CD4-positive, alpha-beta T cell treated with Interleukin-6 at 100 ng/mL for 8 hours (primary cell): ENCODE measurements around the gene SNRK.

Experiments used
- DNase-seq: peaks from one replicate; pipeline ENCODE4 v3.0.0-alpha.2; 2020; ENCODE audit warnings: mixed read lengths, low spot score

SNRK gene

GRCh38 chr3:43307649-43308048 lies 21.3 kb downstream of the SNRK start:
- no peak for DNase-seq

GRCh38 chr3:43309372-43310305 lies 23.3 kb downstream of the SNRK start:
- DNase-seq = no peak

- DNase-seq = no peak
These were observed 30.6 kb downstream of the SNRK start for GRCh38 chr3:43316783-43317460.

- no peak for DNase-seq
These were observed 31.3 kb downstream of the SNRK start for GRCh38 chr3:43317461-43318316.

- no peak for DNase-seq
These were observed 33.0 kb downstream of the SNRK start for GRCh38 chr3:43319376-43319775.

- no peak for DNase-seq
These were observed 33.5 kb downstream of the SNRK start for GRCh38 chr3:43319794-43320193.

- no peak for DNase-seq
These were observed 33.9 kb downstream of the SNRK start for GRCh38 chr3:43320288-43320687.

GRCh38 chr3:43323541-43323940 lies 37.2 kb downstream of the SNRK start:
- DNase-seq = no peak

- DNase-seq = no peak
These were observed 40.7 kb downstream of the SNRK start for GRCh38 chr3:43326891-43327581.

GRCh38 chr3:43327582-43327979 lies 41.2 kb downstream of the SNRK start:
- no peak for DNase-seq

GRCh38 chr3:43328653-43329052 lies 42.3 kb downstream of the SNRK start:
- no peak for DNase-seq

- DNase-seq = no peak
These were observed 44.6 kb downstream of the SNRK start for GRCh38 chr3:43330981-43331380.

- DNase-seq = no peak
These were observed 45.0 kb downstream of the SNRK start for GRCh38 chr3:43331381-43331780.

GRCh38 chr3:43334976-43335375 lies 48.6 kb downstream of the SNRK start:
- DNase-seq = no peak

- no peak for DNase-seq
These were observed 49.5 kb downstream of the SNRK start for GRCh38 chr3:43335799-43336198.

- DNase-seq = no peak
These were observed 52.0 kb downstream of the SNRK start for GRCh38 chr3:43338295-43338694.

GRCh38 chr3:43340403-43340802 lies 54.1 kb downstream of the SNRK start:
- no peak for DNase-seq

- DNase-seq = no peak
These were observed 55.4 kb downstream of the SNRK start for GRCh38 chr3:43341788-43342187.

GRCh38 chr3:43343185-43343584 lies 56.8 kb downstream of the SNRK start:
- DNase-seq = peak; percentile 15

- DNase-seq = no peak
These were observed 57.5 kb downstream of the SNRK start for GRCh38 chr3:43343815-43344214.

- DNase-seq = no peak
These were observed 58.2 kb downstream of the SNRK start for GRCh38 chr3:43344520-43344919.

GRCh38 chr3:43345246-43345645 lies 58.9 kb downstream of the SNRK start:
- DNase-seq = no peak
